NCI-H82 treated with DMSO at 0.1 percent for 48 hours (cell line): ENCODE data around the gene VRK3.
A peak's percentile ranks its signal among the peaks of the same experiment; 100 is the strongest.
"Not testable (repeated sequence)": the region's sequence is repeated elsewhere in the genome, so short reads cannot be mapped to it uniquely, and the experiment has no call there.

Source experiments
- DNase-seq: peaks from one replicate; lab custom pipeline; 2025; ENCODE audit not compliant: unreplicated experiment; lab: John Stamatoyannopoulos, UW

Gene VRK3

DNA sequence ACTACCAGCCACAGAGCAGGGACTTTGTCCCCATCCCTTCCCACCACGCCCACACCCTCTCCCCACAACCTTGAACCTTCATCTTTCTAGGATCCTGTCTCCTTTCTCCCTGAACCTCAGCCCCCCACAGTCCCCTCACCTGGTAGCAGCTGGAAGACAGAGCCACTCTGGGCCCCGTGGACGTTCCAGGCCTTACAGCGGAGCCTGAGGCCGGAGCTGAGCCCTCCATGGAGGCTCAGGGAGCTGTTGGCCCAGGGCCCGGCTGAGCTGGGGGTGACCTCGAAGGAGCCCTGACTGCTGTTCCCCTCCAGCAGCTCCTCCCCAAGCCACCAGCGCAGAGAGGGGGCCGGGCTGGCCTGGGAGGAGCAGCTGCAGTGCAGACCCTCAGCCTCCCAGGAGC is 67.0 kb downstream of the VRK3 start:
- not testable (repeated sequence) for DNase-seq

DNA sequence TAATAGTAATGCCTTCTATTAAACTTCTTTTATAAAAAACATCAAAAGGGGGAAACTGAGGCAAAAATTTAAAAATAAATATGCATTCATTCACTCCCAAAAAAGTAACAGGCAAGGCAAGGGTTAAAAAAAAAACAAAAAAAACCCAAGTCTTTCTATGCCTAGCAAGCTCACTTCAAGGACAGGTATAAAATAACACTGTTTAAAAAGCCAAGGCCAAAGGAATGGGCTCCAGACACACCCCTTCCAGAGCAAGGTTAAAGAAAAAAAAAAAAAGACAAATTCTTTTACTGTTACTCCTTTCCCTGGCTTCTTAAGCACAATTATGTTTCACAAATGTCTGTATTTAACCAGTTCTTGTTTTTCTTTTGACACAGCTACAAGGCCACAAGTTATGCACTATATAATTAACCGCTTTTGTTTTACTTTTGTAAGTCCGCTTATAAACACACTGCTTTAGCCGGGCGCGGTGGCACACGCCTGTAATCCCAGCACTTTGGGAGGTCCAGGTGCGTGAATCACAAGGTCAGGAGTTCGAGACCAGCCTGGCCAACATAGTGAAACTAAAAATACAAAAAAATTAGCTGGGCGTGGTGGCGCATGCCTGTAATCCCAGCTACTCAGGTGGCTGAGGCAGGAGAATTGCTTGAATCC is 67.8 kb downstream of the VRK3 start:
- DNase-seq = no peak

DNA sequence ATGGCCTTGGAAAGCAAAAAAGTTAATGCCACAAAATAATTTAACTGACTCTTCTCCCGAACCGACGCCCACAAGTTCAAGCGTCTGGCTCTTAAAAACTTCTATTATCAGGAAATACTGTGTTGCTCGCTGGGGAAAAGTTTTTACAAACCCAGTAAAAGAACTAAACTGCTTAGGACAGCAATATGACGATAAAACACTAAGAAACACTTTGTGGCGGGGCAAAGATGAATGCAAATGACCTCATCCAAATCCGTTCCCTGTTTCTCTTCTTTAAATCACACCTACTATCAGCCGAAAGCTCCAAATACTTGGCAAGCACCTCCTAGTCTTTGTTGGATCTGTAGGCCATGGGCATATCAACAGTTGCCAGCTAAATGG is 69.1 kb downstream of the VRK3 start:
- DNase-seq = no peak

DNA sequence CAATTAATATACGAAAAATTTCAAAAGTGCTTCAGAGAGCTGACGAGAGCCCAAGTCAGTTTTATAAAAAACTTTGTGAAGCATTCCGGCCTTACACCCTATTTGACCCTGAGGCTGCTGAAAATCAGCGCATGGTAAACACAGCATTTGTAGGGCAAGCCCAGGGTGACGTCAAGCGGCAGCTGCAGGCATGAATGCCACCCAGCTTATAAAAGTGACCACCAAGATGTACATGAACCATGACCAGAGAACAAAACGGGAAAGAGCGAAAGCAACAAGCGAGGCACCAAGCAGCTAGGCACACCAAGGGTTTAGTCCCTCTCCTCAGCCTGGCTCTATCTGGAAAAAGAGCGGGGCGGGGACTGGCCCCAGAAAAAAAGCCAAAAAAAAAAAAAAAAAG is 70.2 kb downstream of the VRK3 start:
- no peak for DNase-seq

GRCh38 chr19:49954092-49954829 is 70.9 kb downstream of the VRK3 start:
- DNase-seq = no peak

GRCh38 chr19:49953416-49953815 is 71.8 kb downstream of the VRK3 start:
- DNase-seq = no peak

- DNase-seq = no peak
These were observed 72.3 kb downstream of the VRK3 start for GRCh38 chr19:49952906-49953305.

DNA sequence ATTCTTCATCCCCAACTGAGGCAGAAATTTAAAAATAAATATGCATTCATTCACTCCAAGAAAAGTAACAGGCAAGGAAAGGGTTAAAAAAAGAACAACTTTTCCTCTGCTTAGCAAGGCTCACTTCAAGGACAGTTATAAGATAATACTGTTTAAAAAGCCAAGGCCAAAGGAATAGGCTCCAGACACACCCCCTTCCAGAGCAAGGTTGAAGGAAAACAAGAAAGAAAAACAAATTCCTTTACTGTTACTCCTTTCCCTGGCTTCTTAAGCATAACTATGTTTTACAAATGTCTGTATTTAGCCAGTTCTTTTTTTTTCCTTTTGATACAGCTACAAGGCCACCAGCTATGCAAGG is 72.7 kb downstream of the VRK3 start:
- no peak for DNase-seq

DNA sequence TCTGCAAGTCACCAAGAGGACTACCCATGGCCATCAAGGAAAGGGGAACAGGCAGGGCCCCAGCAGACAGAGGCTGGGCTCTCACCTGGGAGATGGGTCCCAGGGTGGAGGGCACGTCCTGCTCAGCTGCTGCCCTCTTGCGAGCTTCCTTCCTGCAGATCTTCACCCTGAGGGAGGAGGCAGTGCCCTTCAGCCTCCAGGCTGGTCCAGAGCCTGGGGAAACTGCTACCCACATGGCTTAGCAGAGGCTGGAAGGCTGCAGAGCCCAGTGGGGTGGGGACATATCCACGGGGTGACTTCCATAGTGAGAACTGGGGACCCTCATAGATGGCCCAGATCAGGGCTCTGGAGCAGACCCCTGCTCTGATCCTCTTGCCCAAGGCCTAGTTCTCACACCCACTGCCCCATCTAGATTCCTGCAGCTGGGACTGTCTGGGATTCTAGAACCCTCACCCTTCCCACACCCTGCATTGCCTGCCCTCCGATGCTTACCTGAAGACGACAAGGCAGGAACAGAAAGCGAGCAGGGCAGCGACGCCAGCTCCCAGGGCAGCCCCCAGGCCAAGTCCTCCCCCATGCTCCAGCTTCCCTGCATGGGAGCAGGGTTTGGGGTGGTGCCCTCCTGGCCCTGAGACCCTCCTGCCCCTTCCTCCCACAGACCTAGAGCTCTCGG is 73.2 kb downstream of the VRK3 start:
- DNase-seq = no peak

DNA sequence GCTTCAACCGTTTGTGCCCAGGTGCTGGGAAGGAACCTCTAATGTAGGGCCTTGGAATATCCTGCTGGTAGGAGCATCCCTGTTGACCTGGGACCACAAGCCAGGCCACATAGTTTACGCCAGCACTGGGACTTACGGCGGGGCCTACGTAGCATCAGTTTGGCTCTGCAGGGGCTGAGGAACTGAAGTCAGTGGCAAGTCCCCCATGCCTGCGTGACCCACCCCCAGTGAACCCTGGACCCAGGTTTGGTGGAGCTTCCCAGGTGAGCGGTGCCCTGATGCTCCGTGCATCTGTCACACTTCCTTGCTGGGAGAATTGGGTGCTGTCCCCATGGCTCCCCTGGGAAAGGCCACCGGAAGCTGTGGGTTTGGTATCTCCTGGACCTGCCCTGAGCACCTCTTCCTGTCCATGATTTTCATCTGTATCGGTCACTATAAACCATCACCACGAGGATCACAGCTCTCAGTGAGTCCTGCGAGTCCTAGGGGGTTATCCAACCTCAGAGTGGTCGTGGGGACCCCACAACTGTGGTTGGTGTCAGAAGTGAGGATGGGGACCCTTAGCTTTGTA is 74.1 kb downstream of the VRK3 start:
- DNase-seq = no peak

DNA sequence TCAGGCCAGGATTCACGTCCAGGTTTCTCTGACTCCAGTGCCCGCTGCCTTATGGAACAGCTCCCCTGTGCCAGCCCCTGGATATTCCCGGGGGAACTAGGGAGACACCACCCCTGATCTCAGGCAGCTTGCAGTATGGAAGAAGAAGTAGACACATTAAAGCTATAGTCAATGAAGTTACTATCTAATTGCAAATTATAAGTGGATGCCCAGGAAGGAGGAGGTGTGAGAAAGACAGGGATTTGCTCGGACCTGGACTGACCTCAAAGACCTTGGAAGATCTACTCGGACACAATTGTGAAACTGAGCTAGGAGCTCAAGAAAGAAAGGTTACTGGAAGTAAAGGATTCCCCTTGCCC is 74.6 kb downstream of the VRK3 start:
- no peak for DNase-seq

DNA sequence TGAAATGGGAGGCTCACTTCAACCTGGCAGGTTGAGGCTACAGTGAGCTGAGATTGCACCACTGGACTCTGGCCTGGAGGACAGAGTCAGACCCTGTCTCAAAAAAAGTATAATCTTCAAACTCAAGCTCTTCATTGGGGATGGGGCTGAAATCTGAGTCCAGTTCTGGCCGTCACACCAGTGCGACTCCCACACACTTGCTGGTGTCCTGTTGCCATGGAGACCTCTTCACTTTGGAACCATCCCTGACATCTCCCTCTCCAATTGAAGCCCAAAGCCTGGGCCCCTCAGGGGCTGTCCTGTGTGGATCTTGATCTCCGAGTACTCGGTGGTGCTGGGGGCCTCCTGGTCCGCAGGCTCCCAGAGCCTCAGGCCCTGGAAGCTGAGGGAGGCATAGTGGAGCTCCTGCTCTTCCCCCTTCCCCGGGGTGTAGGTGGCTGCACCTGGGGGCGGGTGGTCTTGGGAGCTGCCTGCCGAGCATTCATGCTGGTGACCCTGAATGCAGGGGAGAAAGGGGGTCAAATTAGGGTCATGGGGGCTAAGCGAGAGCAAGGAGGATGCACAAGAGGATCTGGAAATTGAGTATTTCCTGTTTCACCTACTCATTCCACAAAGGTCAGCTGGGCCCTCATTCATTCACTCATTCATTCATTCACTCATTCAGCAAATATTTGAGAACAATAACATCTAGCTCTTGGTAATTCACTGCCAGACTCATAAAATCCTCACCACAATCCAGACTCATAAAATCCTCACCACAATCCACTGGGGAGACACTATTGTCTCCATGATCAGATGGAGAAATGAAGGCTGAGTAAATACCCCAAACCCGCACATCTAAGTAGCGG is 75.2 kb downstream of the VRK3 start:
- no peak for DNase-seq

GRCh38 chr19:49946415-49946814 is 78.8 kb downstream of the VRK3 start:
- no peak for DNase-seq

GRCh38 chr19:49944567-49944966 is 80.6 kb downstream of the VRK3 start:
- not testable (repeated sequence) for DNase-seq

- DNase-seq = no peak
These were observed 84.7 kb downstream of the VRK3 start for GRCh38 chr19:49940482-49940791.

GRCh38 chr19:49939721-49940481 is 85.3 kb downstream of the VRK3 start:
- DNase-seq = no peak

DNA sequence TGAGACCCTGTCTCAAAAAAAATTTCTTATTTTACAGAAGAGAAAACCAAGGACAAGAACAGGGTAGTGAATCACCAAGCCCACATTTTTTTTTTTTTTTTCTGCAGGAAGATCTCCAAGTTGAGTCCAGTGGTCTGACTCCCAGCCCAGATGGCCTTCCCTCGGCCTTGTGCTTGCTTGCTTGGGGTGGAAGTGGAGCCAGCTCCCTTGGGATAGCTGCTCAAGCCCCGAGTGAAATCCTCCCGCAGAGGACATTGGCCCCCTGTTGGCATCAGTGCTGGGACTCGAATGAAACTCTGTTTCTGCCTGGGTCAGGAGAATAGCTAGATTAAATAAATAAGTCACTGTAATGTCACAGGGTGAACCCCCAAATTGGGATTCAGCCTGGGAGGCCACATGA is 86.5 kb downstream of the VRK3 start:
- no peak for DNase-seq

GRCh38 chr19:49937750-49938381 is 87.3 kb downstream of the VRK3 start:
- DNase-seq = peak; percentile 46

GRCh38 chr19:49936549-49936948 is 88.6 kb downstream of the VRK3 start:
- no peak for DNase-seq

GRCh38 chr19:49933643-49934042 is 91.5 kb downstream of the VRK3 start:
- DNase-seq = no peak
